HCT116 (cell line): Measurements from ENCODE around the gene MED15. TPM values are rescaled to one million over a fixed set of nuclear protein-coding genes. Genes with fewer than 3 reads are reported as not detected.

Experiments used
- ATAC-seq: fragments of 200-7000 bp; cut with Tn5 transposase; 2 replicates; pipeline ENCODE4 v1.9.1; 2020; ENCODE audit warnings: mild to moderate bottlenecking, moderate library complexity
- BruUV-seq: library from RNA; stranded (reverse); fragments of 400-500 nt; replicated peaks from 2 replicates; lab custom pipeline; 2021; lab: Mats Ljungman, UMichigan
- CTCF ChIA-PET: fragments of 300-600 bp; sonication (Branson Sonifier 250); formaldehyde crosslinking; loops from one replicate; lab custom pipeline; 2021; ENCODE audit warnings: antibody characterized with exemption; lab: Charles Lee
- POLR2A ChIA-PET: fragments of 300-600, 350-600 bp; sonication (Branson Sonifier 250); formaldehyde crosslinking; loops from one replicate; lab custom pipeline; 2021; ENCODE audit warnings: antibody characterized with exemption; lab: Charles Lee
- RAD21 ChIA-PET, 2 experiments: fragments of 300-600 bp; sonication (Branson Sonifier 250); formaldehyde crosslinking; loops; one replicate each; lab custom pipeline; 2023; ENCODE audit warnings: low total read pairs in 2 of 2; ENCODE audit not compliant: uncharacterized antibody in 2 of 2, unreplicated experiment in 2 of 2, low non-redundant PET in 1 of 2; lab: Charles Lee
- DNase-seq: peaks from one replicate; pipeline ENCODE4 v3.0.0-alpha.2; 2010; ENCODE audit warnings: low read depth, low spot score
- H2AFZ ChIP-seq: fragments of 200-600 bp; shearing (Covaris generic), sonication (generic); 2 replicates; pipeline ENCODE4 v1.6.1; 2017; ENCODE audit warnings: low read depth, mixed run types, mixed read lengths, antibody characterized with exemption, low read length; ENCODE audit not compliant: poor library complexity, severe bottlenecking
- H3K27ac ChIP-seq: 2 replicates; pipeline ENCODE4 v1.5.1; 2012; ENCODE audit warnings: low read depth, low read length
- H3K27me3 ChIP-seq: fragments of 200-600 bp; sonication (generic); 2 replicates; pipeline ENCODE4 v1.6.1; 2016; ENCODE audit warnings: mixed run types, low read length, mixed read lengths; ENCODE audit not compliant: insufficient read depth
- H3K36me3 ChIP-seq, 2 experiments: fragments of 200-500 bp in 1 of 2; fragments of 200-600 bp in 1 of 2; sonication (Bioruptor generic) in 1 of 2; sonication (generic) in 1 of 2; 2 replicates each; pipeline versions ENCODE4 v1.5.1 to v1.6.1; 2014 to 2016; ENCODE audit warnings: low read length in 2 of 2, inconsistent platforms in 1 of 2, mixed read lengths in 1 of 2, mixed run types in 1 of 2; ENCODE audit not compliant: insufficient read depth in 2 of 2, control insufficient read depth in 1 of 2
- H3K4me1 ChIP-seq, 2 experiments: fragments of 200-600 bp in 1 of 2; sonication (generic) in 1 of 2; 2 replicates each; pipeline versions ENCODE4 v1.5.1 to v1.6.1; 2012 to 2017; ENCODE audit warnings: low read length in 2 of 2, inconsistent platforms in 1 of 2, mild to moderate bottlenecking in 1 of 2, mixed read lengths in 1 of 2, mixed run types in 1 of 2, moderate library complexity in 1 of 2; ENCODE audit not compliant: insufficient read depth in 2 of 2, control insufficient read depth in 1 of 2
- H3K4me2 ChIP-seq: fragments of 200-600 bp; sonication (generic); 2 replicates; pipeline ENCODE4 v1.6.1; 2017; ENCODE audit warnings: mixed run types, low read length, mixed read lengths
- H3K4me3 ChIP-seq, 2 experiments: fragments of 200-600 bp in 1 of 2; sonication (generic) in 1 of 2; replicated peaks in 1 of 2; 2 replicates each; pipeline ENCODE4 v1.5.1; 2011 to 2016; ENCODE audit warnings: low read length in 2 of 2, control low read depth in 1 of 2, low read depth in 1 of 2, mild to moderate bottlenecking in 1 of 2, mixed read lengths in 1 of 2, mixed run types in 1 of 2
- H3K79me2 ChIP-seq: fragments of 200-600 bp; sonication (generic); 2 replicates; pipeline ENCODE4 v1.6.1; 2017; ENCODE audit warnings: mild to moderate bottlenecking, mixed run types, low read length, moderate library complexity, mixed read lengths; ENCODE audit not compliant: insufficient read depth
- H3K9ac ChIP-seq: fragments of 200-600 bp; sonication (generic); 2 replicates; pipeline ENCODE4 v1.6.1; 2016; ENCODE audit warnings: low read length, mixed read lengths
- H3K9me2 ChIP-seq: fragments of 200-600 bp; sonication (generic), shearing (Covaris generic); 2 replicates; pipeline ENCODE4 v1.6.1; 2017; ENCODE audit warnings: mixed run types, mild to moderate bottlenecking, moderate library complexity; ENCODE audit not compliant: insufficient read depth
- H3K9me3 ChIP-seq, 2 experiments: fragments of 200-500 bp in 1 of 2; fragments of 200-600 bp in 1 of 2; sonication (Bioruptor generic) in 1 of 2; sonication (generic) in 1 of 2; 2 replicates each; pipeline ENCODE4 v1.6.1; 2014 to 2017; ENCODE audit warnings: low read length in 2 of 2, mixed read lengths in 2 of 2, inconsistent platforms in 1 of 2, low read depth in 1 of 2, mild to moderate bottlenecking in 1 of 2, mixed run types in 1 of 2, moderate library complexity in 1 of 2; ENCODE audit not compliant: control insufficient read depth in 1 of 2, insufficient read depth in 1 of 2
- H4K20me1 ChIP-seq: fragments of 200-600 bp; sonication (generic), shearing (Covaris generic); 2 replicates; pipeline ENCODE4 v1.6.1; 2017; ENCODE audit warnings: mixed run types, mild to moderate bottlenecking, moderate library complexity; ENCODE audit not compliant: insufficient read depth
- CBX3 ChIP-seq: IDR thresholded peaks from 2 replicates; pipeline ENCODE4 v1.6.1; 2012; ENCODE audit warnings: low read depth
- CEBPB ChIP-seq: IDR thresholded peaks from 2 replicates; pipeline ENCODE4 v1.6.1; 2012; ENCODE audit warnings: low read depth
- ELF1 ChIP-seq: IDR thresholded peaks from 2 replicates; pipeline ENCODE4 v1.6.1; 2012; ENCODE audit warnings: low read depth, borderline replicate concordance
- EZH2 ChIP-seq: fragments of 200-600 bp; sonication (generic); IDR thresholded peaks from 2 replicates; pipeline ENCODE4 v1.6.1; 2017; ENCODE audit warnings: antibody characterized with exemption, mixed run types
- EZH2phosphoT487 ChIP-seq: fragments of 200-600 bp; IDR thresholded peaks from 2 replicates; pipeline ENCODE4 v1.6.1; 2018; ENCODE audit warnings: antibody characterized with exemption, borderline replicate concordance
- RAD21 ChIP-seq: IDR thresholded peaks from 2 replicates; pipeline ENCODE4 v1.6.1; 2012; ENCODE audit warnings: low read depth, mild to moderate bottlenecking
- REST ChIP-seq: IDR thresholded peaks from 2 replicates; pipeline ENCODE4 v1.6.1; 2012; ENCODE audit warnings: low read depth
- SP1 ChIP-seq: IDR thresholded peaks from 2 replicates; pipeline ENCODE4 v1.6.1; 2012; ENCODE audit warnings: low read depth
- YY1 ChIP-seq: IDR thresholded peaks from 2 replicates; pipeline ENCODE4 v1.6.1; 2011; ENCODE audit warnings: low read length, low read depth, moderate library complexity, mild to moderate bottlenecking; ENCODE audit not compliant: insufficient replicate concordance; ENCODE audit errors: extremely low read depth
- ZNF274 ChIP-seq: fragments of 200-500 bp; sonication (Bioruptor generic); IDR thresholded peaks from 2 replicates; pipeline ENCODE4 v1.6.1; 2014; ENCODE audit warnings: mild to moderate bottlenecking, low read depth, low read length, inconsistent platforms
- intact Hi-C: fragments of 100-400 bp; cut with micrococcal nuclease; formaldehyde crosslinking; loops from 2 replicates; pipeline ENCODE4 v1.10.0; 2022
- total RNA-seq: library from RNA; stranded (reverse); gene quantifications from one replicate; pipeline ENCODE4 v1.2.1, GENCODE V29; 2021; ENCODE audit not compliant: unreplicated experiment
- TF ChIP-seq, protein P1 (sequence below): IDR thresholded peaks from 2 replicates; pipeline ENCODE4 v1.6.1; 2011; ENCODE audit warnings: mild to moderate bottlenecking, low read length, moderate library complexity; ENCODE audit not compliant: insufficient replicate concordance; ENCODE audit errors: extremely low read depth
- TF ChIP-seq, protein P2 (sequence below): IDR thresholded peaks from 2 replicates; pipeline ENCODE4 v1.6.1; 2012
- TF ChIP-seq, protein P3 (sequence below): IDR thresholded peaks from 2 replicates; pipeline ENCODE4 v1.6.1; 2012

MED15 gene
- total RNA-seq, 1 experiment from 2014 or later, result 81.3 TPM

DNA sequence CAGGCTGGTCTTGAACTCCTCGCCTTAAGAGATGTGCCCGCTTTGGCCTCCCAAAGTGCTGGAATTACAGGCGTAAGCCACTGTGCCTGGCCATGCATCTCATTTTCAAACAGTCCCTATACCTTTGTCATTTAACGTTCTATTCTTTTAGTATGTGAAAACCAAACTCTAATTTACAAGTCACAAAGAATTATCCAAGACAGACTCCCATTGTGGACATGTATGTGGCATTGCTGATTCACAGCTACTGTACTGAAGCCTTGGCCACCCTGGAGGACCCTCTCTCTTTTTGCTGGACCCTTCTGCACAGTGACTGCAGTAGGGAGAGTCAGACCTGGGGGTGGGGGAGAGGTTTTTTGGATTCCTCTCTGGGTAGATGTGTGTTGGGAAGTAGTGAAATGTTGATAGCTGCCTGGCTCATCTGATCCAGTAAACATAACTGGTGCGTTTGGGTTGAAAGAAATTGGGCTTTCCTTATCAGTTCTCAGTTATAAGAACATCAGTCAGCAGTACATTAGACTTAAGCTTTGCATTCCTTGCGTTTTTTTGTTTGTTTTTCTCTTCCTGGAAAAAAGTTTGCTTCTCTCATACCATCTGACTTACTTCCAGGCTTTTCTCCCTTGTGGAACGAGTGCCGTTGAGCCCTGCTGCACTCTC, 65.9 kb downstream of the MED15 start:
- no TSS peak for BruUV-seq
- intact Hi-C loops, result no loop called here
- TF ChIP-seq, protein P1, sequence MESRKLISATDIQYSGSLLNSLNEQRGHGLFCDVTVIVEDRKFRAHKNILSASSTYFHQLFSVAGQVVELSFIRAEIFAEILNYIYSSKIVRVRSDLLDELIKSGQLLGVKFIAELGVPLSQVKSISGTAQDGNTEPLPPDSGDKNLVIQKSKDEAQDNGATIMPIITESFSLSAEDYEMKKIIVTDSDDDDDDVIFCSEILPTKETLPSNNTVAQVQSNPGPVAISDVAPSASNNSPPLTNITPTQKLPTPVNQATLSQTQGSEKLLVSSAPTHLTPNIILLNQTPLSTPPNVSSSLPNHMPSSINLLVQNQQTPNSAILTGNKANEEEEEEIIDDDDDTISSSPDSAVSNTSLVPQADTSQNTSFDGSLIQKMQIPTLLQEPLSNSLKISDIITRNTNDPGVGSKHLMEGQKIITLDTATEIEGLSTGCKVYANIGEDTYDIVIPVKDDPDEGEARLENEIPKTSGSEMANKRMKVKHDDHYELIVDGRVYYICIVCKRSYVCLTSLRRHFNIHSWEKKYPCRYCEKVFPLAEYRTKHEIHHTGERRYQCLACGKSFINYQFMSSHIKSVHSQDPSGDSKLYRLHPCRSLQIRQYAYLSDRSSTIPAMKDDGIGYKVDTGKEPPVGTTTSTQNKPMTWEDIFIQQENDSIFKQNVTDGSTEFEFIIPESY, result no peak
- TF ChIP-seq YY1 (no peak), EZH2phosphoT487 (no peak), RAD21 (no peak), ELF1 (no peak), CEBPB (no peak), EZH2 (no peak), SP1 (no peak), ZNF274 (no peak), REST (no peak), CBX3 (no peak)
- TF ChIP-seq, protein P2, sequence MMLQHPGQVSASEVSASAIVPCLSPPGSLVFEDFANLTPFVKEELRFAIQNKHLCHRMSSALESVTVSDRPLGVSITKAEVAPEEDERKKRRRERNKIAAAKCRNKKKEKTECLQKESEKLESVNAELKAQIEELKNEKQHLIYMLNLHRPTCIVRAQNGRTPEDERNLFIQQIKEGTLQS, result no peak
- TF ChIP-seq, protein P3, sequence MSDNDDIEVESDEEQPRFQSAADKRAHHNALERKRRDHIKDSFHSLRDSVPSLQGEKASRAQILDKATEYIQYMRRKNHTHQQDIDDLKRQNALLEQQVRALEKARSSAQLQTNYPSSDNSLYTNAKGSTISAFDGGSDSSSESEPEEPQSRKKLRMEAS, result no peak
- TF ChIP-seq, all 23 proteins: peak for 0
- Histone ChIP-seq H3K27me3 (no peaks in the 10 kb centered on the region), H3K79me2 (peaks cover 22% of the 10 kb centered on the region; the same call in 1 of the 2 replicates), H3K9me3 (no peaks in the 10 kb centered on the region), H3K4me2 (no peak overlapping the region), H3K4me3 (no peak overlapping the region), H3K9me2 (no peaks in the 10 kb centered on the region), H3K27ac (no peak overlapping the region), H2AFZ (no peak overlapping the region), H3K36me3 (peaks cover 31 to 64% of the 10 kb centered on the region in 2 experiments), H4K20me1 (no peaks in the 10 kb centered on the region), H3K4me1 (peaks cover 22 to 33% of the 10 kb centered on the region in 2 experiments), H3K9ac (no peak overlapping the region)
- ChIA-PET RAD21 (no interaction called here), CTCF (interaction anchor here (1.3 to 2.4 kb wide), 2 partner anchors 9 to 33 kb away, joined by 3 to 8 read pairs; no protein-coding TSS in a partner anchor), POLR2A (no interaction called here)
- no peak for DNase-seq
- ATAC-seq, result no peak
